MCF 10A (cell line): ENCODE measurements around the gene VTN. TPM values are rescaled to one million over a fixed set of nuclear protein-coding genes. Genes with fewer than 3 reads are reported as not detected.
A peak's percentile ranks its signal among the peaks of the same experiment; 100 is the strongest.

Experiments used
- BruUV-seq: library from RNA; stranded (reverse); fragments of 400-500 nt; replicated peaks from 2 replicates; lab custom pipeline; 2021; lab: Mats Ljungman, UMichigan
- CTCF ChIA-PET: fragments of 300-600 bp; sonication (Branson Sonifier 250); formaldehyde crosslinking; extraction: SDS; loops from one replicate; lab custom pipeline; 2021; ENCODE audit warnings: antibody characterized with exemption, inconsistent platforms; lab: Yijun Ruan, JAX
- POLR2A ChIA-PET: fragments of 300-600, 350-650 bp; sonication (Branson Sonifier 250); formaldehyde crosslinking; extraction: SDS; loops from one replicate; lab custom pipeline; 2020; ENCODE audit warnings: antibody characterized with exemption, inconsistent platforms; lab: Yijun Ruan, JAX
- DNase-seq: peaks from one replicate; pipeline ENCODE4 v3.0.0-alpha.2; 2018; ENCODE audit not compliant: unreplicated experiment
- H3K27ac Mint-ChIP-seq: one replicate; pipeline ENCODE4 v1.8.0; 2022; ENCODE audit warnings: mild to moderate bottlenecking, low read depth, mixed read lengths; ENCODE audit not compliant: unreplicated experiment
- H3K27me3 Mint-ChIP-seq: one replicate; pipeline ENCODE4 v1.8.0; 2022; ENCODE audit warnings: mixed read lengths; ENCODE audit not compliant: insufficient read depth, unreplicated experiment
- H3K36me3 Mint-ChIP-seq: one replicate; pipeline ENCODE4 v1.8.0; 2022; ENCODE audit warnings: mild to moderate bottlenecking, moderate library complexity, mixed read lengths; ENCODE audit not compliant: insufficient read depth, unreplicated experiment
- H3K4me1 Mint-ChIP-seq: one replicate; pipeline ENCODE4 v1.8.0; 2022; ENCODE audit warnings: mixed read lengths; ENCODE audit not compliant: insufficient read depth, unreplicated experiment
- H3K4me3 Mint-ChIP-seq: one replicate; pipeline ENCODE4 v1.8.0; 2022; ENCODE audit warnings: mild to moderate bottlenecking, moderate library complexity, mixed read lengths; ENCODE audit not compliant: unreplicated experiment
- H3K9me3 Mint-ChIP-seq: one replicate; pipeline ENCODE4 v1.8.0; 2022; ENCODE audit warnings: mixed read lengths; ENCODE audit not compliant: unreplicated experiment
- CTCF ChIP-seq: fragments of 200-600 bp; IDR thresholded peaks from one replicate; pipeline ENCODE4 v1.8.0; 2022; ENCODE audit warnings: antibody characterized with exemption, mild to moderate bottlenecking; ENCODE audit not compliant: unreplicated experiment
- intact Hi-C: fragments of 100-400 bp; cut with micrococcal nuclease; formaldehyde crosslinking; loops from 2 replicates; pipeline ENCODE4 v1.14.1; 2022
- total RNA-seq: library from RNA; stranded (reverse); gene quantifications from 2 replicates; pipeline ENCODE4 v1.2.3, GENCODE V29; 2022

The VTN gene
- total RNA-seq, 1 experiment from 2014 or later: not detected

DNA sequence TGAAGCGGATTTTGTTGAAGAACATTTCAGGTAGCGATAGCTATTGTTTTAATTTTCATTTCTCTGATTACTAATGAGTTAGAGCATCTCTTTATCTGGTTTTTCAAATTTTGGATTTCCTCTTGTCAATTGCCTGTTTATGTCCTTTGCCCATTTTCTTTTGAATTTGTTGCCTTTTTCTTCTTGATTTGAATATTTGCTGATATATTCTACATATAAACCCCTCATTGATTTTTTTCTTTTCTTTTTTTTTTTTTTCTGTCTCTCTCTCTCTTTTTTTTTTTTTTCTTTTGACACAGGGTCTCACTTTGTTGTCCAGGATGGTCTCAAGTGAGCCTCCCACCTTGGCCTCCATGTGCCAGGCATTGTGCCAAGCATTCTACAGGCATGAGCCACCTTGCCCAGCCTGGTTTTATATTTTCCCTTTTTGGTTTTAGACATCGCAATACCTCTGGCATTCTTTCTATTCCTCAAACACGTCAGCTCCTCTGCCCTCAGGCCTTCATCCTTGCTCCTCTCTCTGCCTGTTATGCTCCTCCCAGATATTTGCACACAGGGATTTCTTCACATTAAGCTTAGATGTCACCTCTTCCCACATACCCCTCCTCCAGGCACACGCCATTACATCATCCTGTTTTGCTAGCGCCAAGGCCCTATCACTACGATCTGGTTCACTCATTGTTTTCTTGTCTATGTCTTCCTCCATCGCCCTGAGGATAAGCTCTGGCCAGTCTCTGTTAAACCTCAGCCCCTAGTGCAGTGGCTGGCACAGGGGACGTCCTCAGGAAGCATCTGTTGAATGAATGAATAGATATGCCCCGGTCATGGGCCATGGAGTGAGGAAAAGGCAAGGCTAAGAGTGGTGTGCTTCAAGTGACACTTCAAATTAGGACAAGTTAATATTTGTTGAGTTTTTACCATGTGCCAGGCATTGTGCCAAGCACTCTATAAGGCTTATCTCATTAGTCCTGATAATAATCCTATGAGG is 10.0 kb upstream of the VTN start:
- peaks cover 13% of the 10 kb centered on the region for H3K4me1 Mint-ChIP-seq
- H3K9me3 Mint-ChIP-seq: no peaks in the 10 kb centered on the region
- no peak for TF ChIP-seq CTCF
- intact Hi-C loops: no loop called here
- H3K27ac Mint-ChIP-seq: peak overlapping the region; percentile 93
- DNase-seq: peak; percentile 99
- POLR2A ChIA-PET: interaction anchor here (0.6 to 3.4 kb wide), 25 partner anchors 9 to 218 kb away, joined by 3 to 40 read pairs (median 5); partner anchors contain the start of genes IFT20, POLDIP2, SLC46A1 and TMEM97
- no peak overlapping the region for H3K4me3 Mint-ChIP-seq
- BruUV-seq: TSS peak; percentile 99
- CTCF ChIA-PET: interaction anchor here (0.6 to 3.2 kb wide), 7 partner anchors 36 to 161 kb away, joined by 3 to 11 read pairs (median 3); no protein-coding TSS in a partner anchor
- H3K36me3 Mint-ChIP-seq: peaks cover 13% of the 10 kb centered on the region
- H3K27me3 Mint-ChIP-seq: no peaks in the 10 kb centered on the region

GRCh38 chr17:28372945-28373274 is 2.8 kb upstream of the VTN start:
- BruUV-seq: no TSS peak
- Mint-ChIP-seq H3K9me3 (no peaks in the 10 kb centered on the region), H3K4me3 (peak overlapping the region; percentile 31), H3K27ac (no peak overlapping the region), H3K27me3 (no peaks in the 10 kb centered on the region), H3K36me3 (no peaks in the 10 kb centered on the region), H3K4me1 (peaks cover 5% of the 10 kb centered on the region)
- TF ChIP-seq CTCF: no peak
- POLR2A ChIA-PET: interaction anchor here (0.7 to 2.7 kb wide), 3 partner anchors 16 to 34 kb away, joined by 3 to 9 read pairs (median 3); partner anchors contain the start of gene POLDIP2
- DNase-seq: no peak
- CTCF ChIA-PET: no interaction called here
- intact Hi-C loops: no loop called here

DNA sequence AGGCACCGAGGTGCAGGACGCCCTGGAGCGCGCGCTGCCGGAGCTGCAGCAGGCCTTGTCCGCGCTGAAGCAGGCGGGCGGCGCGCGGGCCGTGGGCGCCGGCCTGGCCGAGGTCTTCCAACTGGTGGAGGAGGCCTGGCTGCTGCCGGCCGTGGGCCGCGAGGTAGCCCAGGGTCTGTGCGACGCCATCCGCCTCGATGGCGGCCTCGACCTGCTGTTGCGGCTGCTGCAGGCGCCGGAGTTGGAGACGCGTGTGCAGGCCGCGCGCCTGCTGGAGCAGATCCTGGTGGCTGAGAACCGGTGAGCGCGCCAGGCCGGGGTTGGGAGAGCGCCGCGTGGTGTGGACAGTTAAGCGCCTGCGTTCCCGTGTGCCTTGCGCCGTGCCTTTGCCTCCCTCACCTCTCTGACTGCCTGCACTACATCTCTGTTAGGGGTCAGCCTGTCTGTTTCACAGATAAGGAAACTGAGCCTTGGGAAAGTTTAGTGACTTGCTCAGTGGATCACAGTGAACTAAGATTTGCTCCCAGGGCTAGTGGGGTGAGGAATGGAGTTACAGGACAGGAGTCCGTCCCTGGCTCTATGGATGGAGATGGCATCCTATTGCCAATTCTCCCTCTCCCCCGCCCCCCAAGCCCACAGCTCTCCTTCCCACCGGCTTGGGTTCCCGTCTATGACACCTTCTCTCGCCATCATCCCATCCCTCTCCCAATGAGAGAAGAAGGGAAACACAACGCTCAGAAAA is 2.3 kb upstream of the VTN start:
- H3K27me3 Mint-ChIP-seq: no peaks in the 10 kb centered on the region
- no peaks in the 10 kb centered on the region for H3K36me3 Mint-ChIP-seq
- H3K9me3 Mint-ChIP-seq: no peaks in the 10 kb centered on the region
- H3K4me3 Mint-ChIP-seq: peak overlapping the region; percentile 31
- no TSS peak for BruUV-seq
- no peak for TF ChIP-seq CTCF
- POLR2A ChIA-PET: interaction anchor here (0.7 kb wide), 1 partner anchor 27 kb away, joined by 3 read pairs; no protein-coding TSS in a partner anchor
- H3K4me1 Mint-ChIP-seq: peaks cover 5% of the 10 kb centered on the region
- DNase-seq: no peak
- intact Hi-C loops: no loop called here
- H3K27ac Mint-ChIP-seq: peak overlapping the region; percentile 70
- CTCF ChIA-PET: no interaction called here
